Vagina (tissue), 2 donors: ENCODE results near the gene SLC31A2.

Experiments
- POLR2A ChIP-seq, 2 donors: fragments of 450-650 bp; IDR thresholded peaks; one replicate each; pipeline ENCODE4 v1.6.1; 2017; ENCODE audit warnings: antibody characterized with exemption in 2 of 2, mild to moderate bottlenecking in 2 of 2, moderate library complexity in 2 of 2
- POLR2AphosphoS5 ChIP-seq, 2 donors: sonication (generic); formaldehyde crosslinking; IDR thresholded peaks; one replicate each; pipeline ENCODE4 v1.9.0; 2017; ENCODE audit warnings: antibody characterized with exemption in 2 of 2, mild to moderate bottlenecking in 2 of 2, low read depth in 1 of 2; ENCODE audit not compliant: insufficient read depth in 1 of 2
- TF ChIP-seq, protein P1 (sequence below), 3 experiments: fragments of 450-650 bp in 2 of 3; fragments of 200-600 bp in 1 of 3; sonication (generic) in 1 of 3; IDR thresholded peaks; one replicate each; pipeline ENCODE4 v1.5.1; 2017 to 2019; ENCODE audit warnings: antibody characterized with exemption in 3 of 3, mild to moderate bottlenecking in 2 of 3, moderate library complexity in 2 of 3

DNA sequence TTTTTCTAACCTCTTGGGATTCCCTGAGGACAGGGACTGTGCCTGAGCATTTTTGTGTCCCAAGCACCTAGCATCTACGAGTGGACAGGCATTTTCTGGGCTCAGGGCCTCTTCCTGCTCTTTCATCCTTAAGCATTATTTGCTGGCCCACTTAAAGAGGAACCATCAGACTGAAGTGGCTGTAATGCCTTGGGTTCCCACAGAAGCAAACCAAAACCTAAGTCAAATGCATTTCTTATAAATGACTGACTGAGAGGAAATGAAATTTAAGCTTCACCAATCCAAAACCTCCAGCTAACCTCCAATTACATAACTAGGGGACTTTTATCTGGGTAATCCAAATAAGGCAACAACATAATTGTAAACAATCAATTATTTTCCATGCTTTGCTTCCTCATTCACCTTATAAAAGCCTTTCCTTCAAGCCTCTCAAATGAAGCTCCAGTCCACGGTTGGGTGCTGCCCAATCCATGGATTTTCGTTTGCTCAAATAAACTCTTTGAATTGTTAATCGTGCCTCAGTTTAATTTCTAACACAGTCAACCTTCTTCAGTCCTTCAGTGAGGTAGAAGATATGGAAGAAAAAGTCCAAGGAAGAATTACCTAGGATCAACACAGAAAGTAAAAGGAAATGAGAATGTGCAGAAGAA is 25.3 kb upstream of the SLC31A2 start:
- TF ChIP-seq, protein P1, sequence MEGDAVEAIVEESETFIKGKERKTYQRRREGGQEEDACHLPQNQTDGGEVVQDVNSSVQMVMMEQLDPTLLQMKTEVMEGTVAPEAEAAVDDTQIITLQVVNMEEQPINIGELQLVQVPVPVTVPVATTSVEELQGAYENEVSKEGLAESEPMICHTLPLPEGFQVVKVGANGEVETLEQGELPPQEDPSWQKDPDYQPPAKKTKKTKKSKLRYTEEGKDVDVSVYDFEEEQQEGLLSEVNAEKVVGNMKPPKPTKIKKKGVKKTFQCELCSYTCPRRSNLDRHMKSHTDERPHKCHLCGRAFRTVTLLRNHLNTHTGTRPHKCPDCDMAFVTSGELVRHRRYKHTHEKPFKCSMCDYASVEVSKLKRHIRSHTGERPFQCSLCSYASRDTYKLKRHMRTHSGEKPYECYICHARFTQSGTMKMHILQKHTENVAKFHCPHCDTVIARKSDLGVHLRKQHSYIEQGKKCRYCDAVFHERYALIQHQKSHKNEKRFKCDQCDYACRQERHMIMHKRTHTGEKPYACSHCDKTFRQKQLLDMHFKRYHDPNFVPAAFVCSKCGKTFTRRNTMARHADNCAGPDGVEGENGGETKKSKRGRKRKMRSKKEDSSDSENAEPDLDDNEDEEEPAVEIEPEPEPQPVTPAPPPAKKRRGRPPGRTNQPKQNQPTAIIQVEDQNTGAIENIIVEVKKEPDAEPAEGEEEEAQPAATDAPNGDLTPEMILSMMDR (IDR thresholded peaks at IDR 0.05), result no peak
- no peak for TF ChIP-seq POLR2A (IDR thresholded peaks at IDR 0.05)
- TF ChIP-seq POLR2AphosphoS5 (IDR thresholded peaks at IDR 0.05; ENCODE audit: insufficient read depth in 1 of 2, low read depth in 1 of 2), result no peak
